ENCODE results near the gene SH3TC2.

- TF ChIP-seq CBFB (IDR thresholded peaks at IDR 0.05; ENCODE audit: low read depth) (no peak), CTCF (IDR thresholded peaks at IDR 0.05 in 2 of 3, conservative IDR thresholded peaks at IDR 0.05 in 1 of 3; ENCODE audit: control insufficient read depth in 2 of 3, extremely low read depth in 1 of 3, insufficient read depth in 1 of 3, low read depth in 3 of 3, low read length in 3 of 3) (peak; percentile 49 to 56 (median 52); a peak in 5 of 6 replicates), ZNF274 (IDR thresholded peaks at IDR 0.05; ENCODE audit: insufficient read depth, insufficient read length) (no peak), EZH2 (IDR thresholded peaks at IDR 0.05; ENCODE audit: borderline replicate concordance, control insufficient read depth, low read depth, low read length) (no peak), ZBTB33 (IDR thresholded peaks at IDR 0.05) (no peak), E4F1 (IDR thresholded peaks at IDR 0.05; ENCODE audit: borderline replicate concordance, partially characterized antibody) (no peak), POLR2A (IDR thresholded peaks at IDR 0.05; ENCODE audit: low read depth, low read length) (no peak), POLR2AphosphoS2 (IDR thresholded peaks at IDR 0.05; ENCODE audit: low read depth, low read length) (no peak), HCFC1 (IDR thresholded peaks at IDR 0.05; ENCODE audit: low read length) (no peak), KAT2A (conservative IDR thresholded peaks at IDR 0.05; ENCODE audit: control insufficient read depth, low read depth, low read length) (no peak), POLR2AphosphoS5 (IDR thresholded peaks at IDR 0.05; ENCODE audit: low read length) (no peak), SP1 (IDR thresholded peaks at IDR 0.05; ENCODE audit: low read depth, low read length) (no peak), STAT3 (IDR thresholded peaks at IDR 0.05; ENCODE audit: low read depth, low read length) (no peak)
Observed at GRCh38 chr5:148998174-148998797, 64.6 kb downstream of the SH3TC2 start.

Measured in GM12878 (cell line).